WTC11 (cell line): Measurements from ENCODE around the gene ILF2. TPM values are rescaled to one million over a fixed set of nuclear protein-coding genes. Genes with fewer than 3 reads are reported as not detected.

ENCODE experiments used
- ATAC-seq: fragments of 200-7000 bp; cut with Tn5 transposase; 2 replicates; pipeline ENCODE4 v1.10.0; 2021; ENCODE audit warnings: mild to moderate bottlenecking, moderate library complexity
- CTCF ChIA-PET: fragments of 300-600 bp; sonication (Branson Sonifier 250); formaldehyde crosslinking; loops from one replicate; lab custom pipeline; 2021; ENCODE audit warnings: antibody characterized with exemption; lab: Charles Lee
- POLR2A ChIA-PET: fragments of 350-600 bp; sonication (Branson Sonifier 250); formaldehyde crosslinking; loops from one replicate; lab custom pipeline; 2021; ENCODE audit warnings: antibody characterized with exemption; lab: Charles Lee
- DNase-seq: peaks from one replicate; pipeline ENCODE4 v3.0.0; 2021; ENCODE audit warnings: low spot score
- H3K27ac Mint-ChIP-seq: 2 replicates; pipeline ENCODE4 v1.8.0; 2021; ENCODE audit warnings: mixed read lengths
- H3K27me3 Mint-ChIP-seq: 2 replicates; pipeline ENCODE4 v1.8.0; 2021; ENCODE audit warnings: low read depth, mild to moderate bottlenecking, moderate library complexity, mixed read lengths
- H3K36me3 Mint-ChIP-seq: 2 replicates; pipeline ENCODE4 v1.8.0; 2021; ENCODE audit warnings: mixed read lengths
- H3K4me1 Mint-ChIP-seq: 2 replicates; pipeline ENCODE4 v1.8.0; 2022; ENCODE audit warnings: mixed read lengths
- H3K4me3 Mint-ChIP-seq: 2 replicates; pipeline ENCODE4 v1.8.0; 2021; ENCODE audit warnings: mild to moderate bottlenecking, moderate library complexity, mixed read lengths
- H3K9me3 Mint-ChIP-seq: 2 replicates; pipeline ENCODE4 v1.8.0; 2021; ENCODE audit warnings: mixed read lengths
- AR ChIP-seq: fragments of 250-450 bp; sonication (Bioruptor Pico); IDR thresholded peaks from 2 replicates; pipeline ENCODE4 v1.9.0; 2021; ENCODE audit warnings: mild to moderate bottlenecking
- ATF2 ChIP-seq: sonication (generic); formaldehyde crosslinking; IDR thresholded peaks from 2 replicates; pipeline ENCODE4 v1.8.1; 2022; ENCODE audit warnings: low read depth, missing genetic modification reagents, borderline replicate concordance
- E2F5 ChIP-seq: sonication (generic); formaldehyde crosslinking; IDR thresholded peaks from 2 replicates; pipeline ENCODE4 v1.8.1; 2022; ENCODE audit warnings: mild to moderate bottlenecking, moderate library complexity, missing genetic modification reagents
- FOXP4 ChIP-seq: sonication (generic); formaldehyde crosslinking; IDR thresholded peaks from 2 replicates; pipeline ENCODE4 v1.8.0; 2022; ENCODE audit warnings: mild to moderate bottlenecking, missing genetic modification reagents
- GRHL2 ChIP-seq: fragments of 250-450 bp; sonication (Bioruptor Pico); IDR thresholded peaks from 2 replicates; pipeline ENCODE4 v1.8.0; 2022; ENCODE audit warnings: mild to moderate bottlenecking, moderate library complexity; ENCODE audit not compliant: insufficient replicate concordance, severe bottlenecking
- IRF1 ChIP-seq: sonication (generic); formaldehyde crosslinking; IDR thresholded peaks from 2 replicates; pipeline ENCODE4 v1.8.0; 2023; ENCODE audit warnings: missing genetic modification reagents
- MAX ChIP-seq: sonication (generic); formaldehyde crosslinking; IDR thresholded peaks from 2 replicates; pipeline ENCODE4 v1.8.0; 2022; ENCODE audit warnings: mild to moderate bottlenecking, missing genetic modification reagents
- NFE2L1 ChIP-seq: sonication (generic); formaldehyde crosslinking; IDR thresholded peaks from 2 replicates; pipeline ENCODE4 v1.8.1; 2023; ENCODE audit warnings: missing genetic modification reagents
- NFYB ChIP-seq: sonication (generic); formaldehyde crosslinking; conservative IDR thresholded peaks from 2 replicates; pipeline ENCODE4 v1.8.0; 2022; ENCODE audit warnings: low read depth, missing genetic modification reagents
- RELA ChIP-seq: sonication (generic); formaldehyde crosslinking; IDR thresholded peaks from 2 replicates; pipeline ENCODE4 v1.8.1; 2022; ENCODE audit warnings: missing genetic modification reagents, mild to moderate bottlenecking, borderline replicate concordance
- SMAD3 ChIP-seq: sonication (generic); formaldehyde crosslinking; IDR thresholded peaks from 2 replicates; pipeline ENCODE4 v1.8.0; 2022; ENCODE audit warnings: missing genetic modification reagents, mild to moderate bottlenecking, borderline replicate concordance
- STAT6 ChIP-seq: sonication (generic); formaldehyde crosslinking; conservative IDR thresholded peaks from 2 replicates; pipeline ENCODE4 v1.8.1; 2023; ENCODE audit warnings: mild to moderate bottlenecking, low read depth, missing genetic modification reagents, moderate library complexity
- TP53 ChIP-seq: sonication (generic); formaldehyde crosslinking; IDR thresholded peaks from 2 replicates; pipeline ENCODE4 v1.8.1; 2023; ENCODE audit warnings: mild to moderate bottlenecking, missing genetic modification reagents
- ZBTB21 ChIP-seq: sonication (generic); formaldehyde crosslinking; IDR thresholded peaks from 2 replicates; pipeline ENCODE4 v1.8.1; 2023; ENCODE audit warnings: mild to moderate bottlenecking, missing genetic modification reagents, borderline replicate concordance
- ZMAT4 ChIP-seq: fragments of 250-450 bp; sonication (Bioruptor Pico); IDR thresholded peaks from 2 replicates; pipeline ENCODE4 v1.9.0; 2021; ENCODE audit warnings: mild to moderate bottlenecking
- ZNF138 ChIP-seq: sonication (generic); formaldehyde crosslinking; conservative IDR thresholded peaks from 2 replicates; pipeline ENCODE4 v1.8.1; 2022; ENCODE audit warnings: mild to moderate bottlenecking, moderate library complexity, missing genetic modification reagents
- ZNF263 ChIP-seq: sonication (generic); formaldehyde crosslinking; IDR thresholded peaks from 2 replicates; pipeline ENCODE4 v1.8.1; 2022; ENCODE audit warnings: low read depth, mild to moderate bottlenecking, moderate library complexity, missing genetic modification reagents
- ZSCAN18 ChIP-seq: fragments of 250-450 bp; sonication (Bioruptor Pico); IDR thresholded peaks from 2 replicates; pipeline ENCODE4 v2.1.2; 2022; ENCODE audit warnings: mild to moderate bottlenecking, moderate library complexity
- total RNA-seq: library from RNA; stranded (reverse); gene quantifications from 3 replicates; pipeline ENCODE4 v1.2.3, GENCODE V29; 2021

Gene ILF2
- total RNA-seq, 1 experiment from 2014 or later, result 337 TPM

- no peaks in the 10 kb centered on the region for H3K27me3 Mint-ChIP-seq
- ChIA-PET CTCF (no interaction called here), POLR2A (no interaction called here)
- DNase-seq (no peak), ATAC-seq (no peak)
- H3K4me1 Mint-ChIP-seq, result peaks cover 3% of the 10 kb centered on the region
- no peaks in the 10 kb centered on the region for H3K9me3 Mint-ChIP-seq
- TF ChIP-seq FOXP4 (CRISPR knock-in tag), result no peak
- no peak for TF ChIP-seq MAX
- H3K36me3 Mint-ChIP-seq, result peaks cover 5% of the 10 kb centered on the region
- H3K4me3 Mint-ChIP-seq, result no peak overlapping the region
- H3K27ac Mint-ChIP-seq, result peak overlapping the region; percentile 64
These were observed 18.0 kb upstream of the ILF2 start for GRCh38 chr1:153688736-153689328.

- DNase-seq (no peak), ATAC-seq (no peak)
- H3K4me3 Mint-ChIP-seq, result no peak overlapping the region
- H3K36me3 Mint-ChIP-seq, result peaks cover 5% of the 10 kb centered on the region
- ChIA-PET POLR2A (no interaction called here), CTCF (interaction anchor here (2.5 kb wide), 1 partner anchor 10 kb away, joined by 5 read pairs; no protein-coding TSS in a partner anchor)
- H3K27me3 Mint-ChIP-seq, result no peaks in the 10 kb centered on the region
- H3K4me1 Mint-ChIP-seq, result peaks cover 3% of the 10 kb centered on the region
- no peaks in the 10 kb centered on the region for H3K9me3 Mint-ChIP-seq
- H3K27ac Mint-ChIP-seq, result peak overlapping the region; percentile 64; the same call in 1 of the 2 replicates
- TF ChIP-seq TP53 (CRISPR knock-in tag) (no peak), RELA (CRISPR knock-in tag) (no peak), ATF2 (CRISPR knock-in tag) (no peak), MAX (no peak), ZBTB21 (CRISPR knock-in tag) (no peak), ZSCAN18 (CRISPR knock-in tag) (no peak), NFE2L1 (CRISPR knock-in tag) (no peak), ZNF138 (CRISPR knock-in tag) (no peak), AR (no peak), GRHL2 (CRISPR knock-in tag) (no peak), E2F5 (CRISPR knock-in tag) (no peak), STAT6 (CRISPR knock-in tag) (no peak), NFYB (no peak), IRF1 (CRISPR knock-in tag) (no peak), SMAD3 (no peak), ZNF263 (CRISPR knock-in tag) (no peak), ZMAT4 (CRISPR knock-in tag) (no peak)
These were observed 17.5 kb upstream of the ILF2 start for GRCh38 chr1:153688276-153688675.
